MM.1S (cell line): Measurements from ENCODE around the gene ZNF138.

Source experiments
- CTCF ChIP-seq: fragments of 300-600 bp; sonication (generic); IDR thresholded peaks from 2 replicates; pipeline ENCODE4 v1.5.1; 2016; ENCODE audit warnings: antibody characterized with exemption, low read length, mixed read lengths
- EZH2phosphoT487 ChIP-seq: fragments of 300-600 bp; sonication (generic); IDR thresholded peaks from 2 replicates; pipeline ENCODE4 v1.6.1; 2018; ENCODE audit warnings: antibody characterized with exemption, low read length

GRCh38 chr7:64882341-64883112 is 88.3 kb downstream of the ZNF138 start:
- TF ChIP-seq CTCF: no peak
- TF ChIP-seq EZH2phosphoT487: no peak
